GM23338 (cell line): ENCODE measurements around the gene NME9. TPM values are rescaled to one million over a fixed set of nuclear protein-coding genes. Genes with fewer than 3 reads are reported as not detected.

Experiments used
- ATAC-seq: fragments of 200-7000 bp; cut with Tn5 transposase; 3 replicates; pipeline ENCODE4 v1.9.1; 2020
- DNase-seq: peaks from one replicate; pipeline ENCODE4 v3.0.0-alpha.2; 2015; ENCODE audit warnings: low spot score
- H2AFZ ChIP-seq: fragments of 200-600 bp; sonication (generic); 2 replicates; pipeline ENCODE4 v1.8.0; 2016; ENCODE audit warnings: antibody characterized with exemption, mild to moderate bottlenecking, moderate library complexity
- H3F3A ChIP-seq: fragments of 200-600 bp; sonication (generic); replicated peaks from 2 replicates; pipeline ENCODE4 v1.8.0; 2017; ENCODE audit warnings: antibody characterized with exemption, mixed run types, low read depth
- H3K27ac ChIP-seq: fragments of 200-600 bp; sonication (generic); 2 replicates; pipeline ENCODE4 v1.6.1; 2016; ENCODE audit warnings: low read depth
- H3K27me3 ChIP-seq: fragments of 200-600 bp; sonication (generic); 2 replicates; pipeline ENCODE4 v1.8.0; 2016; ENCODE audit warnings: mild to moderate bottlenecking, mixed run types, moderate library complexity; ENCODE audit not compliant: insufficient read depth
- H3K36me3 ChIP-seq: fragments of 200-600 bp; sonication (generic); 2 replicates; pipeline ENCODE4 v1.8.0; 2016; ENCODE audit warnings: mild to moderate bottlenecking; ENCODE audit not compliant: insufficient read depth
- H3K4me1 ChIP-seq: fragments of 200-600 bp; sonication (generic); 2 replicates; pipeline ENCODE4 v1.8.0; 2016; ENCODE audit warnings: mild to moderate bottlenecking, moderate library complexity; ENCODE audit not compliant: insufficient read depth
- H3K4me2 ChIP-seq: fragments of 200-600 bp; sonication (generic); 2 replicates; pipeline ENCODE4 v1.7.1; 2017; ENCODE audit warnings: mixed run types
- H3K4me3 ChIP-seq: fragments of 200-600 bp; sonication (generic); 2 replicates; pipeline ENCODE4 v1.6.1; 2016; ENCODE audit warnings: mixed run types
- H3K79me2 ChIP-seq: fragments of 200-600 bp; sonication (generic); replicated peaks from 2 replicates; pipeline ENCODE4 v1.8.0; 2017; ENCODE audit warnings: mild to moderate bottlenecking; ENCODE audit not compliant: insufficient read depth
- H3K9me2 ChIP-seq: fragments of 200-600 bp; sonication (generic); 2 replicates; pipeline ENCODE4 v1.8.0; 2017; ENCODE audit not compliant: insufficient read depth
- H4K20me1 ChIP-seq: fragments of 200-600 bp; sonication (generic); replicated peaks from 2 replicates; pipeline ENCODE4 v1.8.0; 2017; ENCODE audit warnings: mild to moderate bottlenecking; ENCODE audit not compliant: insufficient read depth
- H3K27ac Mint-ChIP-seq: 2 replicates; pipeline ENCODE4 v1.8.0; 2020; ENCODE audit warnings: inconsistent platforms, mild to moderate bottlenecking, moderate library complexity, mixed read lengths
- H3K27me3 Mint-ChIP-seq: 3 replicates; pipeline ENCODE4 v1.8.0; 2022; ENCODE audit warnings: low read depth, mild to moderate bottlenecking, moderate library complexity, mixed read lengths, inconsistent platforms; ENCODE audit not compliant: insufficient read depth, poor library complexity
- H3K36me3 Mint-ChIP-seq: 3 replicates; pipeline ENCODE4 v1.8.0; 2021; ENCODE audit warnings: low read depth, mild to moderate bottlenecking, inconsistent platforms, moderate library complexity, mixed read lengths
- H3K4me1 Mint-ChIP-seq: 3 replicates; pipeline ENCODE4 v1.8.0; 2020; ENCODE audit warnings: mild to moderate bottlenecking, inconsistent platforms, mixed read lengths
- H3K4me3 Mint-ChIP-seq: 3 replicates; pipeline ENCODE4 v1.8.0; 2021; ENCODE audit warnings: moderate library complexity, mild to moderate bottlenecking, inconsistent platforms, mixed read lengths
- H3K9me3 Mint-ChIP-seq: 3 replicates; pipeline ENCODE4 v1.8.0; 2020; ENCODE audit warnings: moderate library complexity, mild to moderate bottlenecking, inconsistent platforms, mixed read lengths
- CREB1 ChIP-seq: fragments of 250-450 bp; sonication (Bioruptor Pico); IDR thresholded peaks from 2 replicates; pipeline ENCODE4 v1.5.0; 2020; ENCODE audit warnings: low read depth, mild to moderate bottlenecking, moderate library complexity
- ETS1 ChIP-seq: IDR thresholded peaks from 2 replicates; pipeline ENCODE4 v1.6.1; 2016; ENCODE audit warnings: antibody characterized with exemption
- EZH2 ChIP-seq: fragments of 200-600 bp; sonication (generic); IDR thresholded peaks from one replicate; pipeline ENCODE4 v1.8.0; 2017; ENCODE audit warnings: antibody characterized with exemption, mild to moderate bottlenecking, low read depth; ENCODE audit not compliant: unreplicated experiment
- EZH2phosphoT487 ChIP-seq: fragments of 200-600 bp; sonication (generic); IDR thresholded peaks from one replicate; pipeline ENCODE4 v1.8.1; 2018; ENCODE audit warnings: antibody characterized with exemption; ENCODE audit not compliant: unreplicated experiment
- NANOG ChIP-seq: IDR thresholded peaks from 2 replicates; pipeline ENCODE4 v1.6.1; 2016; ENCODE audit warnings: antibody characterized with exemption, borderline replicate concordance
- POLR2AphosphoS5 ChIP-seq: IDR thresholded peaks from 2 replicates; pipeline ENCODE4 v1.6.1; 2016; ENCODE audit warnings: antibody characterized with exemption, low read depth
- STAT1 ChIP-seq: IDR thresholded peaks from one replicate; pipeline ENCODE4 v1.6.1; 2016; ENCODE audit warnings: antibody characterized with exemption; ENCODE audit not compliant: unreplicated experiment
- ZNF331 ChIP-seq: fragments of 250-450 bp; sonication (Bioruptor Pico); IDR thresholded peaks from 2 replicates; pipeline ENCODE4 v1.5.0; 2020; ENCODE audit warnings: low read depth, mild to moderate bottlenecking, moderate library complexity
- polyA plus RNA-seq: library from polyadenylated mRNA; unstranded; fragments of >200 nt; fragmentation: Nextera tagmentation; extraction: Ambion mirVana; gene quantifications from 2 replicates; pipeline ENCODE4 v1.2.1, GENCODE V29; 2016
- total RNA-seq: library from RNA; depleted of rRNA; stranded (reverse); fragments of >200 nt; shearing (Covaris generic); gene quantifications from 2 replicates; pipeline ENCODE4 v1.2.3, GENCODE V29; 2014
- TF ChIP-seq, protein P1 (sequence below): fragments of 250-450 bp; sonication (Bioruptor Pico); IDR thresholded peaks from 2 replicates; pipeline ENCODE4 v1.5.0; 2020; ENCODE audit warnings: mild to moderate bottlenecking, moderate library complexity

NME9 gene
- total and polyA plus RNA-seq, 2 experiments from 2014 or later, result 0.14 to 2.0 TPM

GRCh38 chr3:138326866-138327595 lies 2.6 kb downstream of the NME9 start:
- Histone ChIP-seq H3K27me3 (no peaks in the 10 kb centered on the region; the same call in 1 of the 2 replicates), H3K79me2 (no peaks in the 10 kb centered on the region), H3F3A (no peaks in the 10 kb centered on the region), H3K36me3 (no peaks in the 10 kb centered on the region), H3K27ac (no peak overlapping the region), H3K4me2 (no peak overlapping the region), H2AFZ (no peak overlapping the region), H3K4me1 (peaks cover 8% of the 10 kb centered on the region), H4K20me1 (no peaks in the 10 kb centered on the region), H3K4me3 (no peak overlapping the region), H3K9me2 (no peaks in the 10 kb centered on the region)
- TF ChIP-seq POLR2AphosphoS5, result no peak
- TF ChIP-seq, protein P1, sequence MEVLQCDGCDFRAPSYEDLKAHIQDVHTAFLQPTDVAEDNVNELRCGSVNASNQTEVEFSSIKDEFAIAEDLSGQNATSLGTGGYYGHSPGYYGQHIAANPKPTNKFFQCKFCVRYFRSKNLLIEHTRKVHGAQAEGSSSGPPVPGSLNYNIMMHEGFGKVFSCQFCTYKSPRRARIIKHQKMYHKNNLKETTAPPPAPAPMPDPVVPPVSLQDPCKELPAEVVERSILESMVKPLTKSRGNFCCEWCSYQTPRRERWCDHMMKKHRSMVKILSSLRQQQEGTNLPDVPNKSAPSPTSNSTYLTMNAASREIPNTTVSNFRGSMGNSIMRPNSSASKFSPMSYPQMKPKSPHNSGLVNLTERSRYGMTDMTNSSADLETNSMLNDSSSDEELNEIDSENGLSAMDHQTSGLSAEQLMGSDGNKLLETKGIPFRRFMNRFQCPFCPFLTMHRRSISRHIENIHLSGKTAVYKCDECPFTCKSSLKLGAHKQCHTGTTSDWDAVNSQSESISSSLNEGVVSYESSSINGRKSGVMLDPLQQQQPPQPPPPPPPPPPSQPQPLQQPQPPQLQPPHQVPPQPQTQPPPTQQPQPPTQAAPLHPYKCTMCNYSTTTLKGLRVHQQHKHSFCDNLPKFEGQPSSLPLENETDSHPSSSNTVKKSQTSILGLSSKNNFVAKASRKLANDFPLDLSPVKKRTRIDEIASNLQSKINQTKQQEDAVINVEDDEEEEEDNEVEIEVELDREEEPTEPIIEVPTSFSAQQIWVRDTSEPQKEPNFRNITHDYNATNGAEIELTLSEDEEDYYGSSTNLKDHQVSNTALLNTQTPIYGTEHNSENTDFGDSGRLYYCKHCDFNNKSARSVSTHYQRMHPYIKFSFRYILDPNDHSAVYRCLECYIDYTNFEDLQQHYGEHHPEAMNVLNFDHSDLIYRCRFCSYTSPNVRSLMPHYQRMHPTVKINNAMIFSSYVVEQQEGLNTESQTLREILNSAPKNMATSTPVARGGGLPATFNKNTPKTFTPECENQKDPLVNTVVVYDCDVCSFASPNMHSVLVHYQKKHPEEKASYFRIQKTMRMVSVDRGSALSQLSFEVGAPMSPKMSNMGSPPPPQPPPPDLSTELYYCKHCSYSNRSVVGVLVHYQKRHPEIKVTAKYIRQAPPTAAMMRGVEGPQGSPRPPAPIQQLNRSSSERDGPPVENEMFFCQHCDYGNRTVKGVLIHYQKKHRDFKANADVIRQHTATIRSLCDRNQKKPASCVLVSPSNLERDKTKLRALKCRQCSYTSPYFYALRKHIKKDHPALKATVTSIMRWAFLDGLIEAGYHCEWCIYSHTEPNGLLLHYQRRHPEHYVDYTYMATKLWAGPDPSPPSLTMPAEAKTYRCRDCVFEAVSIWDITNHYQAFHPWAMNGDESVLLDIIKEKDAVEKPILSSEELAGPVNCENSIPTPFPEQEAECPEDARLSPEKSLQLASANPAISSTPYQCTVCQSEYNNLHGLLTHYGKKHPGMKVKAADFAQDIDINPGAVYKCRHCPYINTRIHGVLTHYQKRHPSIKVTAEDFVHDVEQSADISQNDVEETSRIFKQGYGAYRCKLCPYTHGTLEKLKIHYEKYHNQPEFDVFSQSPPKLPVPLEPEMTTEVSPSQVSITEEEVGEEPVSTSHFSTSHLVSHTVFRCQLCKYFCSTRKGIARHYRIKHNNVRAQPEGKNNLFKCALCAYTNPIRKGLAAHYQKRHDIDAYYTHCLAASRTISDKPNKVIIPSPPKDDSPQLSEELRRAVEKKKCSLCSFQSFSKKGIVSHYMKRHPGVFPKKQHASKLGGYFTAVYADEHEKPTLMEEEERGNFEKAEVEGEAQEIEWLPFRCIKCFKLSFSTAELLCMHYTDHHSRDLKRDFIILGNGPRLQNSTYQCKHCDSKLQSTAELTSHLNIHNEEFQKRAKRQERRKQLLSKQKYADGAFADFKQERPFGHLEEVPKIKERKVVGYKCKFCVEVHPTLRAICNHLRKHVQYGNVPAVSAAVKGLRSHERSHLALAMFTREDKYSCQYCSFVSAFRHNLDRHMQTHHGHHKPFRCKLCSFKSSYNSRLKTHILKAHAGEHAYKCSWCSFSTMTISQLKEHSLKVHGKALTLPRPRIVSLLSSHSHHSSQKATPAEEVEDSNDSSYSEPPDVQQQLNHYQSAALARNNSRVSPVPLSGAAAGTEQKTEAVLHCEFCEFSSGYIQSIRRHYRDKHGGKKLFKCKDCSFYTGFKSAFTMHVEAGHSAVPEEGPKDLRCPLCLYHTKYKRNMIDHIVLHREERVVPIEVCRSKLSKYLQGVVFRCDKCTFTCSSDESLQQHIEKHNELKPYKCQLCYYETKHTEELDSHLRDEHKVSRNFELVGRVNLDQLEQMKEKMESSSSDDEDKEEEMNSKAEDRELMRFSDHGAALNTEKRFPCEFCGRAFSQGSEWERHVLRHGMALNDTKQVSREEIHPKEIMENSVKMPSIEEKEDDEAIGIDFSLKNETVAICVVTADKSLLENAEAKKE (CRISPR knock-in tag), result no peak
- TF ChIP-seq EZH2, result no peak
- no peak for ATAC-seq
- Mint-ChIP-seq H3K27me3 (peaks cover 15% of the 10 kb centered on the region), H3K4me3 (no peak overlapping the region), H3K9me3 (no peaks in the 10 kb centered on the region; the same call in 2 of the 3 replicates), H3K36me3 (no peaks in the 10 kb centered on the region), H3K27ac (no peak overlapping the region), H3K4me1 (peaks cover 19% of the 10 kb centered on the region)
- DNase-seq, result no peak

DNA sequence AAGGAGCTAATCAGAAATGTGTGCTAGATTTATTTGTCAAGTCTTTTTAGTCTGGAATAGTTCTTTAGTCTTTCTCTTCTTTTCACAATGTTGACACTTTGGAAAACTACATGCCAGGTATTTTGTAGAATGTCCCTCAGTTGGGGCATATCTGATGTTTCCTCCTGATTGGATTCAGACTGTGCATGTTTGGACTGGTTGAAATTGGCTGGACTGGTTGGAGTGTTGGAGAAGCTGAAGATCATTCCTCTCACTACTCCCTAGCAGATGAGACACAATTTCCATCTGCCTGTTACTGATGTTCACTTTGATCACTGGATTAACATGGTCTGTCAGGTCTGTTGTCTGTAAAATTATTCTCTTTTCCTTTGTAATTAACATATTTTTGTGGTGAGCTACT lies 3.7 kb downstream of the NME9 start:
- no peaks in the 10 kb centered on the region; the same call in 2 of the 3 replicates for H3K9me3 Mint-ChIP-seq
- peaks cover 26% of the 10 kb centered on the region for H3K4me1 Mint-ChIP-seq
- H3K4me3 Mint-ChIP-seq, result no peak overlapping the region
- Histone ChIP-seq H4K20me1 (no peaks in the 10 kb centered on the region), H3F3A (no peaks in the 10 kb centered on the region; the same call in 1 of the 2 replicates), H2AFZ (no peak overlapping the region), H3K4me3 (no peak overlapping the region), H3K4me2 (no peak overlapping the region), H3K9me2 (no peaks in the 10 kb centered on the region), H3K27me3 (no peaks in the 10 kb centered on the region; the same call in 1 of the 2 replicates), H3K27ac (no peak overlapping the region), H3K36me3 (no peaks in the 10 kb centered on the region), H3K4me1 (peaks cover 8% of the 10 kb centered on the region), H3K79me2 (no peaks in the 10 kb centered on the region)
- H3K27me3 Mint-ChIP-seq, result peaks cover 15% of the 10 kb centered on the region
- no peak overlapping the region for H3K27ac Mint-ChIP-seq
- ATAC-seq (no peak), DNase-seq (no peak)
- no peaks in the 10 kb centered on the region for H3K36me3 Mint-ChIP-seq
- TF ChIP-seq CREB1 (CRISPR knock-in tag), result no peak
- no peak for TF ChIP-seq NANOG
- TF ChIP-seq STAT1, result no peak
- no peak for TF ChIP-seq EZH2
- no peak for TF ChIP-seq ETS1
- no peak for TF ChIP-seq ZNF331 (CRISPR knock-in tag)
- TF ChIP-seq EZH2phosphoT487, result no peak
